ENCODE results near the gene SPDL1.
A peak's percentile ranks its signal among the peaks of the same experiment; 100 is the strongest.

Gene SPDL1

DNA sequence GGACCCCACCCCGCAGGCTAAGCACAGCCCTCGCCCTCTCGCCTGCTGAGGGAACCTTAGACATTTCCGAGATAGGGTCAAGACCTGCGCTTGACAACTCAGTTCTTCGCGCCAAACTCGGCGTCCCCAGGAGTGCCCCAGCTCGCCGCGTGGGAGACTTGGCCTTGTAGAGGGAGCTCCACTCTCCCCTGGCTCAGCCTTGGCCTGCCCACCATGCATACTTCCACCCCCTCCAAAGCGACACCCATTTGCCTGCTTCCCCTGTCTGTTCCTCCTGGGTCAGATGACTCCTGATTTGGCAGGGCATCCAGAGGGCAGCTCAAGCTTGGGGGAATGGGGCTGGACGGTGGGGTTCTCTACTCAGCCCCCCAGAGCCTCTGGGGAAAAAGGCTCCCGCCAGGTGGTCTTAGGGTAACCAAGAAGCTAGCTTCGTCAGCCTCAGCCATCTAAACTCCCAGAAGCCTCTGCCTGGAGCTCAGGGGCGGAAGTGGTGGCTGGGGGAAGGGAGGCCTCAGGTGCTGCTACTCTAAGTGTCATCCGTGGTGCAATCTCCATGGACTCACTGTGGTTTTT lies 54.1 kb downstream of the SPDL1 start:
- H3K27me3 ChIP-seq (ENCODE audit: low read length): no peaks in the 10 kb centered on the region

GRCh38 chr5:169641253-169641652 lies 57.7 kb downstream of the SPDL1 start:
- H4K20me1 ChIP-seq (ENCODE audit: low read depth, low read length): peaks cover 25% of the 10 kb centered on the region; the same call in 1 of the 2 replicates
- peaks cover 94% of the 10 kb centered on the region for H3K79me2 ChIP-seq (ENCODE audit: insufficient read depth, low read length)
- no peak overlapping the region for H2AFZ ChIP-seq (ENCODE audit: low read depth, low read length, severe bottlenecking)
- H3F3A ChIP-seq (ENCODE audit: insufficient read depth): peaks cover under 1% of the 10 kb centered on the region; the same call in 1 of the 2 replicates
- peaks cover 17% of the 10 kb centered on the region for H3K36me3 ChIP-seq (ENCODE audit: low read length)
- TF ChIP-seq EZH2phosphoT487 (conservative IDR thresholded peaks at IDR 0.05; ENCODE audit: low read length) (no peak), CTCF (IDR thresholded peaks at IDR 0.05; ENCODE audit: insufficient read depth, low read length, poor library complexity, severe bottlenecking) (no peak)
- H3K4me3 ChIP-seq (ENCODE audit: insufficient read depth, low read length, poor library complexity, severe bottlenecking): no peak overlapping the region
- no peak overlapping the region for H3K9ac ChIP-seq (ENCODE audit: low read length)
- H3K27ac ChIP-seq (ENCODE audit: low read depth, low read length): no peak overlapping the region
- H3K9me2 ChIP-seq (replicated peaks; ENCODE audit: insufficient read depth, low read length): no peaks in the 10 kb centered on the region
- H3K9me3 ChIP-seq (ENCODE audit: insufficient read depth, low read length): peaks cover 11% of the 10 kb centered on the region; the same call in 1 of the 2 replicates
- no peaks in the 10 kb centered on the region for H3K27me3 ChIP-seq (ENCODE audit: low read length)
- H3K4me2 ChIP-seq (ENCODE audit: low read depth, low read length, poor library complexity, severe bottlenecking): no peak overlapping the region

More for the DNA sequence above, 54.1 kb downstream of the SPDL1 start:
- Histone ChIP-seq H3K36me3 (ENCODE audit: low read length) (peaks cover 20% of the 10 kb centered on the region), H3K9me2 (replicated peaks; ENCODE audit: insufficient read depth, low read length) (no peaks in the 10 kb centered on the region), H2AFZ (ENCODE audit: low read depth, low read length, severe bottlenecking) (peak overlapping the region; percentile 74), H3K4me3 (ENCODE audit: insufficient read depth, low read length, poor library complexity, severe bottlenecking) (peak overlapping the region; percentile 82), H3K9ac (ENCODE audit: low read length) (peak overlapping the region; percentile 86), H3K4me2 (ENCODE audit: low read depth, low read length, poor library complexity, severe bottlenecking) (peak overlapping the region; percentile 94), H4K20me1 (ENCODE audit: low read depth, low read length) (peaks cover 10% of the 10 kb centered on the region; the same call in 1 of the 2 replicates), H3F3A (ENCODE audit: insufficient read depth) (peaks cover 5% of the 10 kb centered on the region; the same call in 1 of the 2 replicates), H3K79me2 (ENCODE audit: insufficient read depth, low read length) (peaks cover 58% of the 10 kb centered on the region), H3K27ac (ENCODE audit: low read depth, low read length) (peak overlapping the region; percentile 81), H3K9me3 (ENCODE audit: insufficient read depth, low read length) (peaks cover 11% of the 10 kb centered on the region; the same call in 1 of the 2 replicates)
- TF ChIP-seq CTCF (IDR thresholded peaks at IDR 0.05; ENCODE audit: insufficient read depth, low read length, poor library complexity, severe bottlenecking) (no peak), EZH2phosphoT487 (conservative IDR thresholded peaks at IDR 0.05; ENCODE audit: low read length) (no peak)

GRCh38 chr5:169646856-169647255 lies 63.3 kb downstream of the SPDL1 start:
- no peak overlapping the region for H2AFZ ChIP-seq (ENCODE audit: low read depth, low read length, severe bottlenecking)
- H3K79me2 ChIP-seq (ENCODE audit: insufficient read depth, low read length): peaks cover 100% of the 10 kb centered on the region
- H3K9me2 ChIP-seq (replicated peaks; ENCODE audit: insufficient read depth, low read length): no peaks in the 10 kb centered on the region
- H3F3A ChIP-seq (ENCODE audit: insufficient read depth): no peaks in the 10 kb centered on the region
- H3K4me3 ChIP-seq (ENCODE audit: insufficient read depth, low read length, poor library complexity, severe bottlenecking): no peak overlapping the region
- no peak overlapping the region for H3K4me2 ChIP-seq (ENCODE audit: low read depth, low read length, poor library complexity, severe bottlenecking)
- H3K9ac ChIP-seq (ENCODE audit: low read length): no peak overlapping the region
- peaks cover 61% of the 10 kb centered on the region for H4K20me1 ChIP-seq (ENCODE audit: low read depth, low read length)
- H3K27ac ChIP-seq (ENCODE audit: low read depth, low read length): no peak overlapping the region
- no peak for TF ChIP-seq EZH2phosphoT487 (conservative IDR thresholded peaks at IDR 0.05; ENCODE audit: low read length)
- TF ChIP-seq CTCF (IDR thresholded peaks at IDR 0.05; ENCODE audit: insufficient read depth, low read length, poor library complexity, severe bottlenecking): no peak
- H3K36me3 ChIP-seq (ENCODE audit: low read length): no peaks in the 10 kb centered on the region
- H3K27me3 ChIP-seq (ENCODE audit: low read length): no peaks in the 10 kb centered on the region
- no peaks in the 10 kb centered on the region for H3K9me3 ChIP-seq (ENCODE audit: insufficient read depth, low read length)

All from SU-DHL-6 (cell line).